ENCODE results near the gene RNF146. TPM values are rescaled to one million over a fixed set of nuclear protein-coding genes. Genes with fewer than 3 reads are reported as not detected.

Gene RNF146
- total and polyA plus RNA-seq, 2 experiments from 2014 or later, result 24.2 to 43.7 TPM

GRCh38 chr6:127262896-127263295 is 3.8 kb upstream of the RNF146 start (continued):
- no peak for TF ChIP-seq REST (IDR thresholded peaks at IDR 0.05; ENCODE audit: unreplicated experiment)
- no peak for TF ChIP-seq EZH2 (IDR thresholded peaks at IDR 0.05; ENCODE audit: low read depth, unreplicated experiment)

GRCh38 chr6:127263481-127263880 is 3.2 kb upstream of the RNF146 start:
- ATAC-seq, result no peak
- Histone ChIP-seq H3K79me2 (replicated peaks; ENCODE audit: insufficient read depth) (peaks cover 12% of the 10 kb centered on the region), H4K20me1 (replicated peaks; ENCODE audit: insufficient read depth) (no peaks in the 10 kb centered on the region), H3F3A (replicated peaks; ENCODE audit: low read depth) (no peaks in the 10 kb centered on the region), H3K36me3 (ENCODE audit: insufficient read depth) (no peaks in the 10 kb centered on the region), H3K27me3 (ENCODE audit: insufficient read depth) (no peaks in the 10 kb centered on the region), H3K9me2 (ENCODE audit: insufficient read depth) (no peaks in the 10 kb centered on the region), H3K4me2 (no peak overlapping the region), H3K4me3 (no peak overlapping the region), H3K4me1 (ENCODE audit: insufficient read depth) (peaks cover 12% of the 10 kb centered on the region), H2AFZ (no peak overlapping the region), H3K27ac (ENCODE audit: low read depth) (no peak overlapping the region)
- Mint-ChIP-seq H3K4me3 (no peak overlapping the region), H3K9me3 (no peaks in the 10 kb centered on the region), H3K4me1 (peaks cover 11% of the 10 kb centered on the region; the same call in 2 of the 3 replicates), H3K27me3 (ENCODE audit: insufficient read depth, low read depth, poor library complexity) (peaks cover 4% of the 10 kb centered on the region), H3K27ac (no peak overlapping the region), H3K36me3 (ENCODE audit: low read depth) (no peaks in the 10 kb centered on the region)
- no peak for TF ChIP-seq ZNF462 (CRISPR knock-in tag; IDR thresholded peaks at IDR 0.05)
- no peak for TF ChIP-seq JUNB (IDR thresholded peaks at IDR 0.05; ENCODE audit: unreplicated experiment)
- DNase-seq (ENCODE audit: low spot score), result no peak
